ENCODE results near the gene GBX2.
"Not testable (repeated sequence)": the region's sequence is repeated elsewhere in the genome, so short reads cannot be mapped to it uniquely, and the experiment has no call there.

The GBX2 gene

DNA sequence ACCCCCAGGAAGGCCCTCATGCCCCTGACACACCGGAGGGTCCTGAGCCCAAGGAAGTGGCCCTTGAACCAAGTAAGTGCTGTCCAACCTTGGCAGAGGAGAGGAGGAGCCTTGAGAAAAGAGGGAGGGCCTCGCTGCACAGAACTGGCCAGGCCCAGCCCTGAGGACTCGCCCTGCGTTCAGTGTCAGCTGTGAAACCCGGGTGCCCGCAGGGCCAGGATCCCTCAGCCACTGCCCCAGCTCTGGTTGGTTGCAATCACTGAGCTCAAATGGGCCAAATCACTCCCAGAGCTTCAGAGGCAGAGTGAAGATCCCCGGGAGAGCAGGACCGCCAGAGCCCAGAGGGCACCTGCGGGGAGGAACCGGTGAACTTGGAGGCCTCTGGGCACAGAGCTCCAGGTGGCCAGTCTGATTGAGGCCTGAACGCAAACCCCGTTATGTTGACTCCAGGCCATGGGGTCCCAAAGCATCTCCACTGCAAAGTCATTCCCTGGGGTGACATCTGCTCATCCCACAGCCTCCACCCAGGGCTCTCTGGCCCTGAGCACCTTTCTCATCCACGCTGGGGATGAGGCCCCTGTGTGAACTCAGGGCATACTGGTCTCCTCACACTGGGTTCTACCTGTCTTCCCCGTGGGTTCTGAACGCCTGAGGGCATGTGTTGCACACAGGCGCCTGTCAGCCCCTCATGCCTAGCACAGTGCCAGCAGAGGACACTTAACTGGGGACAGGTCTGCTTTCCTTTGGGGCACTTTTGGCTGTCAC, 11.9 kb downstream of the GBX2 start:
- no peak for DNase-seq (ENCODE audit: low read depth)

DNA sequence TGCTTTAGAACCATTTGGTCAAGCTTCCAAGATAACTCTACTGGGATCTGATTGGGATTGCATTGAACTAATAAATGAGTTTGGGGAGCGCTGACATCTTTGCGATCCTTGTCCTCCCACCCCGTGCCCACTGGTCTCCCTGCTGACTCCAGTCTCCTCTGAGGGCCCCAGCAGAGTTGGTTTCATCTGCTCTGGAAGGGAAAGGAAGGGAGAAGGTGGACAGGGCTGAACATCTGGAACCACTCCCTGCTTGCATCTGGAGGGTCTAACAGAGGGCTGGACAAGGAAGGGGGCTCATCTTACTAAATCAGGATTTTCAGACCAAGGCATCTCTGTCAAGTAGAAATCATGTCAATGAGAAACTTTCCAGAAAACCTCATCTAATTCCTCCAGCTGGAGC, 12.8 kb downstream of the GBX2 start:
- DNase-seq (ENCODE audit: low read depth): no peak

DNA sequence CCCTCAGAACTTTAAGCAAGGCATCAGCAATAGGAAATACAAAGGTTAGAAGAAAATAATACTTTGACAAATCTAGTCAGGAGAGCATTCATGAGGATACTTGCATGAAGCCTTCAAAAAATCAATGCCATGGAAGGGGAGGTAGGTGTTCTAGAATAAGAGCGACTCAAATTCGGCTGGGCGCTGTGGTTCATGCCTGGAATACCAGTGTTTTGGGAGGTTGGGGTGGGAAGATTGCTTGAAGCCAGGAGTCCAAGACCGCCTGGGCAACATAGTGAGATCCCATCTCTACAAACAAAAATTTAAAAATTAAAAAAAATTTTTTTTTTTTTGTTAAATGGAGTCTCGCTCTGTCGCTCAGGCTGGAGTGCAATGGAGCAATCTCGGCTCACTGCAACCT, 21.8 kb downstream of the GBX2 start:
- DNase-seq (ENCODE audit: low read depth): no peak

DNA sequence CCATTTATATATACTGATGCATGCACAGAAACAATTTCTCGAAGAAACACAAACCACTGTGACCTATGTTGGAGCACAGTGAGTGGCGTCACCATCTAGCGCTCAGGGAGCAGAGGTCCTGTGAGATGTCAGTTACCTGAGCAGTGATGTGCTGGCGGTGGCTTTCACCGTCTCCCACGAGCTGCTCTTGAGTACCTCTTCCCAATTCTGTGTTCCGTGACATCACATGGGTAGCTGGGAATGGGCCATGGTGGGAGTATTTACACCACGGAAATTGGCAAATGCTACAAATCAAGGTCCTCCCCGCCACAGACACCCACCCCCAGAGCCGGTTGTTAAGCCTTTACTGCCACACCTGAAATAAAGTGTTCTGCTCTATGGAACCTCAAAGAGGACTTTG, 24.4 kb downstream of the GBX2 start:
- no peak for DNase-seq (ENCODE audit: low read depth)

DNA sequence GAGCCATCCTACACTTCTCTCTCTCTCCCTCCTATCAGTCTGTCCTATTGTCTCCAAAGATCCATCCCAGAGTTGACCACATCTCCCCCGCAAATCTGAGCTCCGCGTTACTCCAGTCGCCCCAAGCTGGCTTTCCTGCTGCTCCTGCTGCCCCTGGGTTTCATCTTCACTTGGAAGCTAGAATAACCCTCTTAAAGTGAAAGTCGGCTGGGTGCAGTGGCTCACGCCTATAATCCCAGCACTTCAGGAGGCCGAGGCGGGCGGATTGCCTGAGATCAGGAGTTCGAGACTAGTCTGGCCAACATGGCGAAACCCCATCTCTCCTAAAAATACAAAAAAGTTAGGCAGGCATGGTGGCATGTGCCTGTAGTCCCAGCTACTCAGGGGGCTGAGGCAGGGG, 26.6 kb downstream of the GBX2 start:
- DNase-seq (ENCODE audit: low read depth): not testable (repeated sequence)

DNA sequence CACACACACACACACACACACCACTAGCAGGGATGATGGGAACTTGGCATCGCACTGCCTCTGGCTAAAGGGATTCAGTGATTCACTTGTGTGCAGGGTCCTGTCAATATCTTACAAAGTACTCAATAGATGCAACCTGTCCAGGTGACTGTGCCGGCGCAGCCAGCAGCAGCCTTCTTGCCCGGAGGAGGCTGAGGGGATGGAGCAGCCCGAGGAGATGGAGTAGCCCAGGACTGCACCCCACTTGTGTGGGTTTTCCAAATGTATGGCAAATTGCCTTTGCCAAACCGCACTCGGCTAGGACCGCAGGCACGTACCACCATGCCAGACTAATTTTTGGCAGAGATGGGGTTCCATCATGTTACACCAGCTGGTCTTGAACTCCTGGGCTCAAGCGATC, 31.1 kb downstream of the GBX2 start:
- DNase-seq (ENCODE audit: low read depth): no peak

DNA sequence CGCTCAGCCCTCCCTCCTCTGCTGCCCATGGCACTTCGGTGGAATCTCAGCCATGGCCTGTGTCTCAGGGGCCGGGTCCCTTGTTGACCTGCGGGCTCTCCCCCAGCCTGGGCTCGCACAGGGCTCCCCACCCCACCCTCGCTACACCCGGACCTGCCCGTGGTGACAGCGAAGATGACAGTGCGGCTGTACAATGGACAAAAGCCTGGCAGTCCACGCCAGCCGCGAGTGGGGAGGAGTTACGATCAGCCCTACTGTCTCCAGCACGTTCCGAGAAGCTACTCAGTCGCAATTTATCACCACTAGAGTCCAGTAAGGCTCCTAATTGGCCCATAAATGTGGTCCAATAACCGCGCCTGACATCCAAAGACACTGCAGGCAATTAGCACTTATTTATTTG, 31.6 kb downstream of the GBX2 start:
- no peak for DNase-seq (ENCODE audit: low read depth)

DNA sequence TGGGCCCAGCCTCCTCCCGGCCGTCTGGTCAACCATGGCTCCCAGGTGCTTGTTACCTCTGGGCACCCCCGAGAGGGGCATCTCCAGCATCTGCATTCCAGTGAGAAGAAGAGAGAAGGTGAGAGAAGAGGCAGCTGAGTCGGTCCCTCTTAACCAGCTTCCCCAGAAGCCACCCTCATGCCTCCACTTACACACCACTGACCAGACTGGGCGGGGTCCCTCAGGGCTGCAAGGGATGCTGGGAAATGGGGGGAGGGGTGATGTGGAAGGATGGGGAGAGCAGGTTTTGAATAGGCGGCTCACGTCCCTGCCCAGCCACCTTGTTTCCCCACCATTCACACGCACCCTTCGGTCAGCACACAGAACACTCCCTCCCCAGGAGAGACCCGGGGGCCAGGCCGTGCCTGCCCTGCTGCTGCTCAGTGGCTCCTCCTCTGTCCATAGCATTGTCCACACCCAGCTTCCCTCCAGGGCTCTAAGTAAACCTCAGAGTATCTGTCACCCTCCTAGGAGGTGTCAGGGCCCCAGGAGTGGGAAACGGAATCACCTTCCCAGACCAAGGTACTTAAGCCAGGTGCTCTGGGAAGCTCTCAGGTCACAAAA, 34.7 kb downstream of the GBX2 start:
- DNase-seq (ENCODE audit: low read depth): no peak

DNA sequence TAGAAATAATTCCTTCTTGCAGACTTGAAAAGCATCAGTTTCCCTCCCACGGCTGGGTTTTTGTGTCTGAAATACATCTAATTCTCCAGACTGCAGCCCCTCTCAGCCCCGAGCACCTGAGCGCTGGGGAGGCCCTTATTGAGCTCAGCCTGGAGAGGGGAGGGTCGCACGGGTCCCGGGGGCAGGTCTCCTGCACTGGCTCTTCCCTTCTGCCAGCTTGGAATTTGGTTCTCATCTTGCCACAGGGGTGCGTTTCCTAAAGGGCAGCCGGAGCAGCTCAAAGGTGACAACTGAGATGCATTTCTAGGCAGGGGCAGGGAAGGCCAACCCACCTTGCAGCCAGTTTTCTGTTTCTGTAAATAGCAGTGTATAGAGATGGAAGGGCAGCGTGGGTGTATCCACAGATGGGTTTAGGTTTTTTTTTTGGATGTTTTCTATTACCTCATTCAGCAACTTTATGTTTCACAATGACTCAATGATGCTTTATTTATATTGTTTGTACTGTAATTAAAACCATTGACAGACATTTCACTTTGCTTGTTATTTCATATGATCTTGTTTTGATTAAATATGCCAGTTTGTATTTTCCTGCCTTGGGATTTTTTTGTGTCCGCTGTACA, 37.0 kb downstream of the GBX2 start:
- DNase-seq (ENCODE audit: low read depth): no peak

DNA sequence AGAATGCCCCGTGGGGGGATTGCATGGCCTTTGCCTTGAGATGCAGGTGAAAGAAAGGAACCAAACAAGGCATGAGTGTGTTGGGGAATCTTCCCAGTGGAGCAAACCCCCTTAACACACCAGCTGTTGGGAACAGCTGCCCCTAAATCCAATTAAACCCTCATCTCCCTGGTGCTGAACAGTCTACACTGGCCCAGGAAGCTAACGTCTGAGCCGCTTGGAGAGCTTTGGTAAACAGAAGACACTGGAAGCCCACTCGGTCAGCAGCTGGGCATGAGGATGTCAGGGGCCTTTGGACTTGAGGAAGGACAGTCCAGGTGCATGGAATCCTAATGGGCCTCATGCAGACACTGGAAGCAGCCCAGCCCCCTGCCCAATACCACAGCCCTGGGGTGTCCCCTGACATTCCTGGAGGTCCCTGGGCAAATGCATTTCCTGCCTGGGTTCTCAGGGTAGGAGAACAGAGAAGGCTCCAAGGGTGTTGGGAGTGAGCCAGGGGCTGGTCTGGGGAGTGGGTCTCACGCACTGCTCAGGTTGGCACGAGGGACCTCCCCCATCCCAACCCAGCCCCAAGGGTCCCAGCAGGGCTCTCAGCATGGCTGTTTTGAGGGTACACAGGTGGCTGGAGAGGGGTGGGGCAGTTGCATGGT, 37.7 kb downstream of the GBX2 start:
- DNase-seq (ENCODE audit: low read depth): no peak

DNA sequence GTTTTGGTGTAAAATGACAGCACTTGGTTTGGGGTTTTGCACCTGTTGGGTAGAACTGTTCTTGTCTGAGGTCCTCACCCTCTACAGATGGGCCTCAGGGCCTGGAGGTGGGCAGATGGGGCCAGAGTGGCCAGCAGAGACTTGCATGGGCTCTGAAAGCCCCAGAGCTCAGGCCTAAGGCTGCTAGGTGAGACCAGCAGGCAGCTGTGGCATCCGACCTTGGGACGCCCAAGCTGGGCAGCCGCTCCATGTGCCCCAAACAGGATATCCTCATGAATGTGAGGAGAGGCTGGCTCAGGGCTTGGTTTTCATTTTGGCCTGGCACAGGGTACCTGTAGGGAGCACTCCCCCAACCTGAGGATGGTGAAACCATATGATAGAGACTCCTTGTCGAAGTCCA, 38.3 kb downstream of the GBX2 start:
- no peak for DNase-seq (ENCODE audit: low read depth)

DNA sequence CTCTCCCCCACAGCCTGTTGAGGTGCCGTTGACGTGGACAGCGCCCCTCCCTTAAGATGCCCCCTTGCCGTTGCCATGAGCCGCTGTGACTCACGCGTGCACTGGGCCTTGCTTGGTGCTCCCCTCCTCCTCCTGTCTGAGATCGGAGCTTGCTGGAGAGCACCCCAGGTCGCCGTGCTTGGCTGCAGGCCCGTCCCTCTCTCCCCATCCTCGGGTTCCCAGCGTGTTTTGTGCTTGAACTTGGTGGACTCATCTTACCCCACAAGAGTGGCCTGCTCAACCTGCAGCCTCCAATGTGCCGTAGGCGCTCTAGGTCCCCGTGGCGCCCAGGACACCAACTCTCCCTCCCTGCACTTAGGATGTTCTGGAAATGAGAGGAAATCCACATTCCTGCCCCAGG, 39.9 kb downstream of the GBX2 start:
- DNase-seq (ENCODE audit: low read depth): no peak

DNA sequence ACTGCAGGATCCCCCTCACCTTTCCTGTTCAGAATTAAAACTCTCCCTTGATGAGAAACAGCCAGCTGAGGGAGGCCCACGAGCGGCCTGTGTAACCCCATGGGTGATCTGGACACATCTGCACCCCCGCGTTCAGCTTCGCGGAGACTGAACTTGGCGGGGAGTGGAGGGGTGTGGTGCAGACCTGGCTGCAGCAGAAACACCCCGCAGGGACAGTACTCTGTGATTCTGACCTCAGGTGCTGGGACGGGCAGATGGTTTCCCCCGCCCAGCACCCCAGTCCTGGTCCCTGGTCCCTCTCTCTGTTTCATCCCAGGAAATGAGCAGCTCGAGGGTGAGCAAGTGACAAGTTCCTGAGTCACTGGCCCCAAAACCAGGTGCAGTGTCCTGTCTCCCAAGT, 41.2 kb downstream of the GBX2 start:
- no peak for DNase-seq (ENCODE audit: low read depth)

DNA sequence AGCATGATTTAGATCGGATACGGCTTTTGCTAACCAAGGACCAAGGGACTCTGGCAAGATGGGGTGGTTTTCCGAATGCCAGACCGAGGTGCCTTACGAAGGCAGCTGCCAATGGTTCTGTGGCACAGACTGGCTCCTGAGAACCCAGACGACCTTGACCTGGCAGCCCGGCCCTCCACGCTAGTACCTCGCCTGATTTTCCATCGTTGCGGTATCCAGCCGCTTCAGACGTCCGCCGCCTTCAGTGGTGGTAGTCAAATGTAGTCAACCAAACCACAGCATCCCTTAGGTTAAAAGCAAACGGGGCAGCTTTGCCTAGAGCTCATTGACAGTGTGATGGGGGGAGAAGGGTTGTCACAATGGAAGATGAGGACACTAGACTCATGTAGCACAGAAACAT, 42.6 kb downstream of the GBX2 start:
- no peak for DNase-seq (ENCODE audit: low read depth)

DNA sequence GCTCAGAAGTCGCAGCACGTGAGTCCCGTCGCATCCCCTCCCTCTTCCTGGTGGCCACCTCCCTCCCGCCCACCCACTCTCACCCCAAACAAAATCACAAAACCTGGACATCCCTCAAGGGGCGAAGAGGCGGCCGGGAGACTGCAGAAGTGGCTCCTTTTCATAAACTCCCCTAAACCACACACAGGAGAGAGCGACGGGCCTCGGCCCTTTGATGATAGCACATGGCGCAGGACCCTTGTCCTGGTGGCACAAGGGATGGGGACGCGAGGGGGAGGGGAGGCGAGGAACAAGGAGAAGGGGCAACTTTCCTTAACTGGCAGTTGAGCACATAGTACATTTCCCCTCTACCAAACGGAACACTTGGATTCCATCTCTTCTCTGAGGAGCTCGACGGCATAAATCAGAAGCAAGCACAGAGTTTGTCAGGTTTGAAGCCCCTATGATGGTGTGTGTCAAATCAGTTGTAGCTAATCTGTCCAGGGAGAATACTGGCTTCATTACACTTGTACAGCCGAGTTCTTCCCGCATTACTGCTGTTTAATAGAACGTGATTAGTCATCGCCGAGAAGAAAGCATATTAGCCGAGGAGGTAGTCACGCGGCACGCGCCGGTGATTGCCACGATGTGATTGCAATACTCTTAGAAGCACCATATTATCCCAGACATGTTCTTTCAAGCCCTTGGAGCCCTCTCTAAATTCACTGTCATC, 43.8 kb downstream of the GBX2 start:
- no peak for DNase-seq (ENCODE audit: low read depth)

DNA sequence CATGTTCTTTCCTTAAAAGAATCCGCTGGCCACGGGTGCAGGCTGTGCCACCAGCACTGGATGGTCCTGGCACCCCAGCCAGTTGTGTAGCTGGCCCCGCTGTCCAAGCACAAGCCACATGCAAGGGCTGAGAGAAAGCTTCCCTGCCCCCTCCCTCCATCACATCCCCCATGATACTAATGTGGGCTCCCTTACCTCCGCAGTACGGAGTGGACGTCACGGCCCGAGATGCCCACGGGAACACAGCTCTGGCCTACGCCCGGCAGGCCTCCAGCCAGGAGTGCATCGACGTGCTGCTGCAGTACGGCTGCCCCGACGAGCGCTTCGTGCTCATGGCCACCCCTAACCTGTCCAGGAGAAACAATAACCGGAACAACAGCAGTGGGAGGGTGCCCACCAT, 44.5 kb downstream of the GBX2 start:
- DNase-seq (ENCODE audit: low read depth): no peak

DNA sequence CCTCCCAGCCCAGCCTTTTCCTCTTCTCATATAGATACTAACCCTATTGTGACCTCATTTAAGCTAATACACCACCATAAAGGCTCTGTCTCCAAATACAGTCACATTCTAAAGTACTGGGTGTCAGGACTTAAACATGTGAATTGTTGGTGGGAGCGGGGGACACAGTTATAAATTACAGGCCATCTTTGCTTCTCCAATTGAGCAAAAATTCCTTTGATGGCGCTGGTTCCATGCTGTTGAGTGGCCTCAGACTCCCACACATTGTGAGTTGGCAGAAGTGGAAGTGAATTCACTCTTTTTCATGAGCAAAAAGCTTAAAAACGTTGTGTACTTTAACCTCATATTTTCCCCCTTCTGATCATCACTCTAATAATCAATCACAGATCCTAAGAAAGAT, 46.0 kb downstream of the GBX2 start:
- no peak for DNase-seq (ENCODE audit: low read depth)

DNA sequence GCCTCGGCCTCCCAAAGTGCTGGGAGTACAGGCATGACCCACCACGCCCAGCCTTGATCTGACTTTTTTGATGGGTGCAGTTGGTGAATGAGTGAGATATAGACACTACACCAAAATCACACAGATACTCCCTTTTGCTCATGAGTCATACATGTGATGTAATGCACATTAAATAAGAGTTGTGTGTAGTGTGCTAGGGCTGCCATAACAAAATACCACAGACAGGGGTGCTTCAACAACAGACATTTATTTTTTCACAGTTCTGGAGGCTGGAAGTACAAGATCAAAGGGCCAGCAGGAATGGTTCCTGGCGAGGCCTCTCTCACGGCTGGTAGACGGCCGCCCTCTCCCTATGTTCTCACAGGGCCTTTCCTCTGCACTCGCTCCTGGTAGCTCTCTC, 46.6 kb downstream of the GBX2 start:
- DNase-seq (ENCODE audit: low read depth): no peak

DNA sequence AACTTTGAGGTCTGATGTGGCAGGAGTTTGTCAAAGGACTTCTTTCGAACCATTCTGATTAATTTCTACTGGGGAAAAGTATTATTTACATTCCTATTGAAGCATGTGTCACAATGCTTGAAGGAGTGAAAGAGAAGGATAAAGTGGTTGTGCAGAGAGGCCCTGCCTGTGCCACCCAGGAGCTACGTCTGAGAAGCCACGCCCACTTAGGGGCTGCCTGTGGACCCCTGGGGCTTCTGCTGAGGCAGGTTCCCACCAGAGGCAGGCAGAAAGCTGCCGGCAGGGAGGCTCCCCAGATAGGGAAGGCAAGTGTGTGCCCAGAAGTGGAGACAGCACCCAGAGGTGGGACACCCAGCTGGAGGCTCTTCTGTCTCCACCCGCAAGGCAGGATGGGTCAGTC, 47.4 kb downstream of the GBX2 start:
- no peak for DNase-seq (ENCODE audit: low read depth)

DNA sequence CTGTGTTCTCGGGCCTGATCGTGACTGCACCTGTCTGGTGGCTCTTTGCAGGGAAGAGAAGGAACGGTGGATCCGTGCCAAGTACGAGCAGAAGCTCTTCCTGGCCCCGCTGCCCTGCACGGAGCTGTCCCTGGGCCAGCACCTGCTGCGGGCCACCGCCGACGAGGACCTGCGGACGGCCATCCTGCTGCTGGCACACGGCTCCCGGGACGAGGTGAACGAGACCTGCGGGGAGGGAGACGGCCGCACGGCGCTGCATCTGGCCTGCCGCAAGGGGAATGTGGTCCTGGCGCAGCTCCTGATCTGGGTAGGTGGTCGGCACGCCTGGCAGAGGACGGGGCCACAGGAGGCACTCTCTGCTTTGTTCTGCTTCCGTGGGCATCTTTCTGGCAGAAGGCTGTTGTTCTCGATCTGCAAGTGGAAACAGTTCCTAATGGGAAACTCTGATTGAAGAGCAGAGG, 48.0 kb downstream of the GBX2 start:
- DNase-seq (ENCODE audit: low read depth): no peak

DNA sequence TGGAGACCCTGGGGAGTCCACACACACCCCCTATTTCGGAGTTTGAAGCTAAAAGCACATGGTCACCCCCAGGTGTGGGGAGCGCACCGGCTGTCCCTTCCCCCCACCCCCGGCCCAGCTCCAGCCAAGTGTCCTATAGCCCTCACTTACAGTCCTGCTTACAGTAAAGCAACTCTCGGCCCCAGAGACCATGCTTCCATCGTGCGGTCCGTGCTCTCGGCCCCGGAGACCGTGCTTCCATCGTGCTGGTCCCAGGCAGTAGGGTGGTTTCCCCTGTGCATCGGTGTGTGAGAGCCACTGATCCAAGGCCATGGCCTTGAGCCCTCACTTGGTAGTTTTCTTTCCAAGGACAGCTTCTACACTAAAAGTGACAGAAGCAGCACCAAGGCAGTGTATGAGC, 48.7 kb downstream of the GBX2 start:
- DNase-seq (ENCODE audit: low read depth): no peak

DNA sequence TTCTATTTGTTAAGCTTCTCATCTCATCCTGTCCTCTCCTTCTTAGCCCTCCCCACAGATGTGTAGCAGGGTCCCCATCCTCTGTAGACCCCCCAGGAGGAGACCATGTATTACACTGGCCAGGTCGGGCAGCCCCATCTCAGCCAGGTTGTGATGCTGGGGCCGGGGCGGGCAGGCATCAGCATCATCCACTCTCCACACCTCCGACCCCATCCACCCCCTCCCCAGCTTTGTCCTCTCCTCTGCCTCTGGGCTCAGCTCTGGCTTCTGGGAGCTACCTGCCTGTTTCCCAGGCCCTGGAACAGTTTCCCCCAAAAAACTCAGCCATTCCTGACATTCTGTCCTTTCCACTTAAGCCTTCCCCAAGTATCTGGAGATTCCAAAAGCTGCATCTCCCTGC, 49.2 kb downstream of the GBX2 start:
- no peak for DNase-seq (ENCODE audit: low read depth)

All from activated T-cell treated with anti-CD3 and anti-CD28 coated beads for 24 hours (primary cell).